GM12891 (cell line): Measurements from ENCODE around the gene PLPP2.
A peak's percentile ranks its signal among the peaks of the same experiment; 100 is the strongest.

Source experiments
- PAX5 ChIP-seq: IDR thresholded peaks from 2 replicates; pipeline ENCODE4 v1.6.1; 2011; ENCODE audit warnings: low read length, moderate library complexity, mild to moderate bottlenecking; ENCODE audit not compliant: insufficient read depth, severe bottlenecking
- POLR2A ChIP-seq: IDR thresholded peaks from 2 replicates; pipeline ENCODE4 v1.6.1; 2011; ENCODE audit warnings: low read depth, low read length, control low read depth
- POLR2AphosphoS5 ChIP-seq: IDR thresholded peaks from 2 replicates; pipeline ENCODE4 v1.6.1; 2011; ENCODE audit warnings: low read depth, low read length, control low read depth
- POU2F2 ChIP-seq: IDR thresholded peaks from 2 replicates; pipeline ENCODE4 v1.6.1; 2011; ENCODE audit warnings: low read depth, mild to moderate bottlenecking, control low read depth, low read length, moderate library complexity
- TAF1 ChIP-seq: IDR thresholded peaks from 2 replicates; pipeline ENCODE4 v1.6.1; 2011; ENCODE audit warnings: low read depth, low read length, control low read depth

- TF ChIP-seq POLR2AphosphoS5 (peak; percentile 12; the same call in 1 of the 2 replicates), POLR2A (no peak), POU2F2 (no peak), TAF1 (no peak), PAX5 (no peak)
These were observed 19.7 kb upstream of the PLPP2 start for GRCh38 chr19:310781-311496.
